Measurements from ENCODE around the gene CEP120. TPM values are rescaled to one million over a fixed set of nuclear protein-coding genes. Genes with fewer than 3 reads are reported as not detected.

Gene CEP120
- total and polyA plus RNA-seq, 4 donors = 5.0 to 29.6 (median 12.6) TPM

DNA sequence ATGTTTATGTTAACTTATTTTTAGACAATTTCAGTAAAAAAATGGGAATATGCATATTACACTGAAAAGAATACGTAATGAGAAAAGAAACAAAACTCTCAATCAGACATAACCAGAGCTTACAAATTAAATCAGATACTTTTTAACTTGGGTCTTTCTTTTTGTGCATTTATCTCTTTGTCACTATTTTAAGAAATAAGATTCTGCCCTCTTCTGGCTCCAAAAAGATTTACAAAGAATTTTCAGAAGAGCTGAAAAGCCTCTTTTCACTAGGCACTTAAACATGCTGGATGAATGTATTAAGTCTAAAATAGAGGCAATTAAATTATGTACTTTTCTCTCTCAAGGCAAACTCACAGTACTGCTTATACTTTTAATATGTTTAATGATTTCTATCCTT lies 55.5 kb downstream of the CEP120 start:
- no peak for ATAC-seq (ENCODE audit: insufficient read depth, low FRiP score)
- Histone ChIP-seq H3K9ac (ENCODE audit: insufficient read depth in 1 of 2, low read length in 2 of 2) (no peak overlapping the region), H3K4me1 (ENCODE audit: control insufficient read depth in 5 of 5, insufficient read depth in 5 of 5, low read length in 5 of 5) (peaks cover 0 to 44% (median 4%) of the 10 kb centered on the region in 5 donors), H3K27me3 (ENCODE audit: control insufficient read depth in 3 of 3, insufficient read depth in 3 of 3, low read length in 2 of 3) (no peaks in the 10 kb centered on the region), H3K27ac (ENCODE audit: low read depth in 1 of 2, low read length in 1 of 2) (no peak overlapping the region), H3K9me3 (ENCODE audit: control insufficient read depth in 4 of 4, insufficient read depth in 3 of 4, low read length in 3 of 4) (no peaks in the 10 kb centered on the region), H3K4me3 (no peak overlapping the region), H3K36me3 (ENCODE audit: control insufficient read depth in 4 of 4, insufficient read depth in 4 of 4, low read length in 4 of 4) (peaks cover 3 to 11% (median 6%) of the 10 kb centered on the region in 4 donors)
- DNase-seq = peak in 2 of 3 donors; percentile 45 to 65
- TF ChIP-seq, protein P1, sequence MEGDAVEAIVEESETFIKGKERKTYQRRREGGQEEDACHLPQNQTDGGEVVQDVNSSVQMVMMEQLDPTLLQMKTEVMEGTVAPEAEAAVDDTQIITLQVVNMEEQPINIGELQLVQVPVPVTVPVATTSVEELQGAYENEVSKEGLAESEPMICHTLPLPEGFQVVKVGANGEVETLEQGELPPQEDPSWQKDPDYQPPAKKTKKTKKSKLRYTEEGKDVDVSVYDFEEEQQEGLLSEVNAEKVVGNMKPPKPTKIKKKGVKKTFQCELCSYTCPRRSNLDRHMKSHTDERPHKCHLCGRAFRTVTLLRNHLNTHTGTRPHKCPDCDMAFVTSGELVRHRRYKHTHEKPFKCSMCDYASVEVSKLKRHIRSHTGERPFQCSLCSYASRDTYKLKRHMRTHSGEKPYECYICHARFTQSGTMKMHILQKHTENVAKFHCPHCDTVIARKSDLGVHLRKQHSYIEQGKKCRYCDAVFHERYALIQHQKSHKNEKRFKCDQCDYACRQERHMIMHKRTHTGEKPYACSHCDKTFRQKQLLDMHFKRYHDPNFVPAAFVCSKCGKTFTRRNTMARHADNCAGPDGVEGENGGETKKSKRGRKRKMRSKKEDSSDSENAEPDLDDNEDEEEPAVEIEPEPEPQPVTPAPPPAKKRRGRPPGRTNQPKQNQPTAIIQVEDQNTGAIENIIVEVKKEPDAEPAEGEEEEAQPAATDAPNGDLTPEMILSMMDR (IDR thresholded peaks at IDR 0.05; ENCODE audit: control extremely low read depth, extremely low read depth) = no peak
- 84 to 95% methylated on average over 1 of the region's 1 CpG for WGBS, 2 donors

DNA sequence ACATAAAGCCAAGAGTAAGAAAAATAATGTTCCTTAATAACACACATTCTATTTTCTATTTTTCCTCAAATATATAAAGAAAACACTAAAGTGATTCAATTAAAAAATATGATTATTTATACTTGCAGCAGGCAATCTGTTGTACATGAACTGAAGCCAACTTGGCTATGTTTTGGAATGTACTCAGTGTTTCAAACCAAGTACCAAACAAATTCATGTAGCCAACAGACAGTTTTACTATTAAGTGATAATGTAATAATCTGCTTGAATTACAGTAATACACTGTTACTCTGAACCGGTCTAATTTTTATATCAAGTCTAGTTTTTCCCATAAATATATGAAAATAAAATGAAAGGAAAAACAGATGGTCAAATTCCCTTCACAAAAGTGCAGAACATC lies 58.0 kb downstream of the CEP120 start:
- no peak for ATAC-seq (ENCODE audit: insufficient read depth, low FRiP score)
- DNase-seq = peak in 2 of 3 donors; percentile 84 to 92
- Histone ChIP-seq H3K27ac (ENCODE audit: low read depth in 1 of 2, low read length in 1 of 2) (no peak overlapping the region), H3K9me3 (ENCODE audit: control insufficient read depth in 4 of 4, insufficient read depth in 3 of 4, low read length in 3 of 4) (no peaks in the 10 kb centered on the region), H3K36me3 (ENCODE audit: control insufficient read depth in 4 of 4, insufficient read depth in 4 of 4, low read length in 4 of 4) (peaks cover 0 to 12% (median 2%) of the 10 kb centered on the region in 4 donors), H3K4me3 (no peak overlapping the region), H3K9ac (ENCODE audit: insufficient read depth in 1 of 2, low read length in 2 of 2) (no peak overlapping the region), H3K4me1 (ENCODE audit: control insufficient read depth in 5 of 5, insufficient read depth in 5 of 5, low read length in 5 of 5) (peaks cover 0 to 67% (median 4%) of the 10 kb centered on the region in 5 donors), H3K27me3 (ENCODE audit: control insufficient read depth in 3 of 3, insufficient read depth in 3 of 3, low read length in 2 of 3) (no peaks in the 10 kb centered on the region)
- WGBS, 2 donors = 75 to 92% methylated on average over 1 of the region's 1 CpG
- TF ChIP-seq, protein P1 (IDR thresholded peaks at IDR 0.05; ENCODE audit: control extremely low read depth, extremely low read depth) = no peak

DNA sequence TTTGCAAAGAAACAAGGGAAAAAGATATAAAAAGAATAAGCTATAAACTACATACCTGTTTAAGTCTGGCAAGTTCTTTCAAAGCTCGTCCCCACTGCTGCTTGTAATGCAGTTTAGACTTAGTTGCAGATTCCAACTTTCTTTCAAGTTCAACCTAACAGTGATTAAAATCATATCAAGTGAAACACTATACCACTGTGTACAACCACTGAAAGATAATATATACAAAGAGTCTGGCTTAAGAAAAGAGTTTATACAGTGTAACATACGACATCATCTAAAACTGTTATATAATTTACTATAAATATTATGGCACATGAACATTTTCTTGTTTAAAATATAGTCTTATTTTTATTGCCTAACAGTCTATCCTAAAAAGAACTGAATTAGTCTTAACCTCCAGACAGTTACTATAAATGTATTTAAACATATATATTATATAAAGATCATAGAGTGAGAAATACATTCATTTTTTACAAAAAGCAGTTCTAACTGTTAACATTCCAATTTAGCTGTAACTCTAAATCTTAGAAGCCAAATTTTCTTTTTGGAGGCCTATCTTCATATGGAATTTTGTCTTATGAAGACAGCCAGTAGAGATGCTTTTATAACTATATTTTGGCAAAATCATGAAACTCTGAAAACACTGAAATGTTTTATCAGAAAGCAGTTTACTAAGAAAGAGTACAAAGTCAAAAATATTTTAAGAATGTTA lies 58.6 kb downstream of the CEP120 start:
- WGBS, 2 donors = 68 to 79% methylated on average over 2 of the region's 2 CpGs
- TF ChIP-seq, protein P1 (IDR thresholded peaks at IDR 0.05; ENCODE audit: control extremely low read depth, extremely low read depth) = no peak
- peaks cover 0 to 69% (median 4%) of the 10 kb centered on the region in 5 donors for H3K4me1 ChIP-seq (ENCODE audit: control insufficient read depth in 5 of 5, insufficient read depth in 5 of 5, low read length in 5 of 5)
- peaks cover 0 to 12% (median 2%) of the 10 kb centered on the region in 4 donors for H3K36me3 ChIP-seq (ENCODE audit: control insufficient read depth in 4 of 4, insufficient read depth in 4 of 4, low read length in 4 of 4)
- no peak for ATAC-seq (ENCODE audit: insufficient read depth, low FRiP score)
- no peaks in the 10 kb centered on the region for H3K9me3 ChIP-seq (ENCODE audit: control insufficient read depth in 4 of 4, insufficient read depth in 3 of 4, low read length in 3 of 4)
- no peaks in the 10 kb centered on the region for H3K27me3 ChIP-seq (ENCODE audit: control insufficient read depth in 3 of 3, insufficient read depth in 3 of 3, low read length in 2 of 3)
- no peak overlapping the region for H3K27ac ChIP-seq (ENCODE audit: low read depth in 1 of 2, low read length in 1 of 2)
- peak in 2 of 3 donors; percentile 89 to 91 for DNase-seq
- H3K9ac ChIP-seq (ENCODE audit: insufficient read depth in 1 of 2, low read length in 2 of 2) = no peak overlapping the region
- no peak overlapping the region for H3K4me3 ChIP-seq
